HK-2 (cell line): ENCODE measurements around the gene KREMEN2.
A peak's percentile ranks its signal among the peaks of the same experiment; 100 is the strongest.

Source experiments
- DNase-seq: peaks from one replicate; pipeline ENCODE4 v3.0.0-alpha.2; 2018; ENCODE audit not compliant: unreplicated experiment

KREMEN2 gene

DNA sequence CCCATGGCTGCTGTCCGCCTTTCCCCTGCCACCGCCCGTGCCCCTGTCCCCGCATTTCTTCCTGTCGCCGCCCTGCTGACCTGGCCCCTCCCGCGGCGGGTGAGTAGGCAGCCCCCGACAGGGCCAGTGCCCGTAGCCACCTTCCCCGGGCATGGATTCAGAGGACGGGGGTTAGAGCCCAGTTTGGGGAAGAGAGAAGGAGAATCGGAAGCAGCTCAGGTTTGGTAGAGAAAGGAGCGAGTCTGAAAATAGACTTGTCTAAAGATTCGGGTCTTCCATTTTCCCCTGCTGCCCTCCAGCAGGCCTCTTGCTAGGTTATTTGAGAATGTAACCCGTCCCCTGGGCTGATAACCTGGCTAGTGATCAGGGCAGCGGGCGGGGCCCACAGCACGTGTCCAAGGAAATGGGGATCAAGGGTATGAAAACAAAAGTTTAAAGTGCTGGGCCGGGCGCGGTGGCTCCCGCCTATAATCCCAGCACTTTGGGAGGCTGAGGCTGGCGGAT is 40.8 kb downstream of the KREMEN2 start:
- peak; percentile 48 for DNase-seq

DNA sequence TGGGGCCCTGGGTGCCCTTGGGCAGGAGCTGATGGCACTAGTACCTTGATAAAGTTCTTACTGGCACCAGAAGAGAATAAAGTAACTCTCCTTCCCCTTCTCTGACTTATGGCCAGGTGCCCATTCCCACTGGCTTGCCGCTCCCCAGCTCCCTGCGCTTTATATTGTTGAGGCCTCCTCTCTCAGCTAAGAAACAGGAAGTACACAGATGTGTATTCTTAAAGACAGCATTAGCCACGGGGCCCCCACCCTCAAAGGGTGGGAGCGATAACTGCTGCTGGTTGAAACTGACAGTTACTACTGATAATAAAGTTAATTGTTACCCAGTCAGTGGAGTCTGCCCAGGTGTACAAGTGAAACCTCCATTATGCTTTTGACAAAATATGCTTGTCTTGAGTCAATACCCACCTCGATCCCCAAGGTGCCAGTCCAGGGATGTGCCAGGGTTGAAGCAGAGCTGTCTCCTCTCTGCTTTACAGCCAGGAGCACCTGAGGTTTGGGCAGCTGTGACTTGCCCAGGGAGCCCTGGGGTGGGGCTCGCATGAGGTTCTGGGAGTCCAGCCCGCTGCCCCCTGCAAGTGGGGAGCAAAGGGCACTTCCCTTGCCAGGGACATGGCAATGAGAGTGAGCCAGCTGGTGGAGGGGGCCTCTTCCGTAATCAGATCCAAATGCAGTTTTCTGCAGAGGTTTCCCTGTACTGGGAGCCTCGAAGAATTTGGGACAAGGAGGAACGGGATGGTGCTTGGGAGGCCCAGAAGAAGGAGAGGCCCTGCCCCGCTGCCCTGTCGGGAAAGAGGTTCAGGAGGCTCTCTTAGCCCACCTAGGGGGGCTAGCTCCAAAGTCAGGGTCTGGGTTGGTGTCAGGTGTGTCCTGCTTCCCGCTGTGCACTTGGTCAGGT is 43.2 kb downstream of the KREMEN2 start:
- DNase-seq = no peak

- DNase-seq = no peak
These were observed 44.0 kb downstream of the KREMEN2 start for GRCh38 chr16:3007957-3008689.

DNA sequence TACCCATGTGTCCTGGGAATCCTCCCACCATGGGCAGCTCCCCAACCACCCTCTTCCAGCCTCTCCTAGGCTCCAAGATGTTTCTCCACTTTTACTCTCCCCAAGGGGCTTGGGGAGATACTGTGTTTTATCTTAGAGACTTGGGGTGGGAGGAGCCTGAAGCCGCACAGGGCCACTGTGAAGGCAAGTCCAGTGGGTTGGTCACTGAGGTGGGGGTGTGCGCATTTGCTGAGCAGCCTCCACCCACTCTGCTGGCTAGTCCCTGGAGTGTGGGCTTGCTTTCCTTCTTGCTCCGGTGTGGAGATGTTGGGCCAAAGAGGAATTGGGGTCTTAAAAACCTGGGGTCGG is 44.6 kb downstream of the KREMEN2 start:
- no peak for DNase-seq

GRCh38 chr16:3009568-3010390 is 45.7 kb downstream of the KREMEN2 start:
- DNase-seq = no peak

- no peak for DNase-seq
These were observed 46.4 kb downstream of the KREMEN2 start for GRCh38 chr16:3010510-3010909.

DNA sequence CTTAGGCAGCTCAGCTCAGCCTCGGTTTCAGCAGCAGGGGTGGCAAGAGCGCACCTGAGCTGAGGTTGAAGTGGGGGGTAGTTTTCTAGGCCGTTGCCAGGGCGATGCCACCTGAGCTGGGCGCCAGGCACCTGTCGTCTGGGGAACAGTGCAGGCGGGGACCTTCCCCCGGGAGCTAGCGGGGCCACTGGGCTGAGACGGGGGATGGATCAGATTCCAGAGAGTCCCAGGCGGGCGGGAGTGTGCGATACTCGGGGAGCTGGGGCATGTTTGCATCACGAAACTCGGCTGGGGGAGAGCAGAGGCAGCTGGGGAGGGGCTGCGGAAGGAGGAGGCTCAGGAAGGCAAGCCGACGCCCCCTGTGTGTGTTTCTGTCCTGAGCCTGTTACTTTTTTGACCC is 48.2 kb downstream of the KREMEN2 start:
- no peak for DNase-seq

DNA sequence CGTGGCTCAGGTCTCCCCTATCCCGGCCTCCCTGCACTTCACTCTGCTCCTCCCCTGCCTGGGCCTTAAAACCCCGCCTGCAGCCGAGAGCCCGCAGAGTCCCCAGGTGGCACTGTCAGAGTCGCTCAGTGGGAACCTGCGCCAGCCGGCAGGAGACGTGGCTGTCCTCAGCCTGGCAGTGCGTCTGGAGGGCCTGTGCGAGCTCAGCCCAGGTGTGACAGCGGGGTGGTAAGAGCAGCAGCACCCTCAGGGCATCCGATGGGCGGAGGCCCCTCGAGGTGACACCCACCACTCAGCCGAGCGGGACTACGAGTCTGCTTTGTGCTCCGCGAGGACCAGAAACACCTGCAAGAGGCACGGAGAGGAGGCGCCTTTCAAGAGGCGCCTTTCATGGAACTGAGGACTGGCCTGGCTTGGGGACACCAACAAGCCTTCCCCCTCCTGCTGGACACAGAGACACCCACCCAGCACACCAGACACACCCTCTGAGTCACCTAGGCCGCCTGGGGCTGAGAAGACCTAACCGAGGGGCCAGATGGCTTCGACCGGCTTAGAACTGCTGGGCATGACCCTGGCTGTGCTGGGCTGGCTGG is 48.8 kb downstream of the KREMEN2 start, which contains the start of gene CLDN9:
Gene CLDN9 (plus strand): TSS at position 96 of the 593 bp plus-strand sequence. CDS start 440 bp downstream, at position 536.
- DNase-seq = no peak

DNA sequence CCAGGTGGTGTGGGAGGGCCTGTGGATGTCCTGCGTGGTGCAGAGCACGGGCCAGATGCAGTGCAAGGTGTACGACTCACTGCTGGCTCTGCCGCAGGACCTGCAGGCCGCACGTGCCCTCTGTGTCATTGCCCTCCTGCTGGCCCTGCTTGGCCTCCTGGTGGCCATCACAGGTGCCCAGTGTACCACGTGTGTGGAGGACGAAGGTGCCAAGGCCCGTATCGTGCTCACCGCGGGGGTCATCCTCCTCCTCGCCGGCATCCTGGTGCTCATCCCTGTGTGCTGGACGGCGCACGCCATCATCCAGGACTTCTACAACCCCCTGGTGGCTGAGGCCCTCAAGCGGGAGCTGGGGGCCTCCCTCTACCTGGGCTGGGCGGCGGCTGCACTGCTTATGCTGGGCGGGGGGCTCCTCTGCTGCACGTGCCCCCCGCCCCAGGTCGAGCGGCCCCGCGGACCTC is 49.4 kb downstream of the KREMEN2 start:
- no peak for DNase-seq

DNA sequence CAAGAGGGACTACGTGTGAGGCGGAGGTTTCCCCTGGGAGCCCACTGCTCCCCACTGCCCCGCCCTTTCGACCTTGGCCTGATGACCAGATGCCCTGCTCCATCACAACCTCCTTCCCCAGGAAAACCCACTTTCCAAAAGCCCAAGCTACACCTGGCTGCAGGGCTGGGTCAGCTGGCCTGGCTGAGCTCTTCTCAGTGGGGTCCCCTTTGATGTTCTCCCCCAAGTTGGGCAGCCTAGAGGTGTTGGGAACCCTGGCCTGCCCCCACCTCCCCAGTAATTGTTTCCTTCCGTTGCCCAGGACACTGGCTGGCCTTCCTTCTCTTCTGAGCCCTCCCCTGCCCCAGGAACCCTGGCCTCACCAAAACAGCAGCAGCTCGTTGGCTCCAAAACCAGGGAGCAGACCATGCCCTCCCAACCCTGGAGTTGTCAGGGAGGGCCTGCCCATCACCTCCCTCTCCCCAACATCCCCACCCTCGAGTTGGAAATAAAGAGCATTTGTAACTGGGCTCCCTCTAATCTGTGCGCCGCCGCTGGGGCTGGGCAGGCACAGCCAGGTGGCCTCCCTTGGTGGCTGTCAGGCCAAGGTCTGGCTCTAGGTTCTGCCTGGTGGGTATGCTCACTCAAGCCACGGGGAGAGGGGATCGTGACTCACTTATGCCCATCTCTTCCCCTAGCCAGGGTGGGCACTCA is 50.1 kb downstream of the KREMEN2 start:
- no peak for DNase-seq

- no peak for DNase-seq
These were observed 50.9 kb downstream of the KREMEN2 start for GRCh38 chr16:3014971-3015370.

DNA sequence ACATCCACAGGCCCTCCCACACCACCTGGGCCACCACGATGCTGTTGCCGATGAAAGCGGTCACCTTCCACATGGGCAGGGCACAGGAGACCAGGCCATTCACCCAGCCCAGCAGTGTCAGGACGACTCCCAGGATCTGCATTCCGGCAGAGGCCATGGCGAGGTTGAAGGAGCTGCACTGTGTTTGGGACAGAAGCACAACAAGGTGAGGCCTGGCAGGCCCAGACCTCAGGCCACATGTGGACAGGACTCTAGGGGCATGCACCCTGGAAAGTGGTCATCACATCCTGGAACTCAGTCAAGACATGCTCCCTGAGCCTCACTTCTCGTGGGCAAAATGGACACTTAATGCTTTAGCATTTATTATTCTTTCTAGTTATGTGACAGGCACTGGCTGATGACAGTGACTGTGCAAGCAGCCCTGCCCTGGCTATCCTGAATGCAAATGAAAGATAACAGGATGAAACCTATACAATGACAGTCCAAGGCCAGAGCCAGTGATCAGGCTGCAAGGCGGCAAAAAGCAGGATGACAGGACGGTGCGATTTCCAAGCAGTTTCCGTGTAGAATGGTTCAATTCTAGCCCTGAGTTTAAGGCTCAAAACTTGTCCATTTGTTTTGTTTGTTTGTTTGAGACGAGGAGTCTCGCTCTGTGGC is 51.9 kb downstream of the KREMEN2 start:
- no peak for DNase-seq

DNA sequence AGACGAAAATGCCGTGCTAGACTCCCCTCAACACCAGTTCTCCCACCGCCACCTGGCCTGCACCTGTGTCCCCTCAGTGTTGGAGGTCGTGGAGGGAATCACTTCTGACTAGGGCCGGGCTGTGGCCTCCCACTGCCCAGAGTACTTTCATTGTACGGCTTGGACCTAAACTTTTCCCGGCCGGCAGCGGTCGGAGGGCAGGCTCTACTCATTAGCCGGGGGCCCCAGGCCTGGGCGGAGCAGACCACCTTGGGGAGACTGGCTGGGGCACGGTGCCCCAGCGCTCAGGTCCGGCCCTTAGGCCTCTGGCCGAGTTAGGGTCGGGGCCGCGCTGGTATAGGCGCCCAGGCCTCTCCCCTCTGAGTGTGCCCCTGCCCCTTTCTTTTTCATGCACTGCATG is 53.3 kb downstream of the KREMEN2 start:
- no peak for DNase-seq
